NCI-H1694 (cell line): ENCODE data around the gene ZBED4.

Experiments used
- DNase-seq: peaks from one replicate; lab custom pipeline; 2025; lab: John Stamatoyannopoulos, UW

The ZBED4 gene

DNA sequence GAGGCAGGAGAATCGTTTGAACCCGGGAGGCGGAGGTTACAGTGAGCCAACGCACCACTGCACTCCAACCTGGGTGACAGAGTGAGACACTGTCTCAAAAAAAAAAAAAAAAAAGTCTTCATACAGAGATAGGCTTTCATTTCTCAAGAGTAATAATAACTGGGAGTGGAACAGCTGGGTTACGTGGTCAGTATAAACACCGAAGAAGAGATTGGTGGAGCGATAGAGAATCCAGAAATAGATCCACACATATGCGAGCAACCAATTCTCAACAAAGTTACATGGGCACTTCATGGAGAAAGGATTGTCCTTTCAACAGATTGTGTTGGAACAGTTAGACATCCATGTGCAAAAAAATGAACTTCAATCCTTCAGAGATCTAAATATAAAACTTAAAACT is 24.6 kb downstream of the ZBED4 start:
- DNase-seq = no peak

GRCh38 chr22:49879871-49880270 is 26.2 kb downstream of the ZBED4 start:
- DNase-seq = no peak

DNA sequence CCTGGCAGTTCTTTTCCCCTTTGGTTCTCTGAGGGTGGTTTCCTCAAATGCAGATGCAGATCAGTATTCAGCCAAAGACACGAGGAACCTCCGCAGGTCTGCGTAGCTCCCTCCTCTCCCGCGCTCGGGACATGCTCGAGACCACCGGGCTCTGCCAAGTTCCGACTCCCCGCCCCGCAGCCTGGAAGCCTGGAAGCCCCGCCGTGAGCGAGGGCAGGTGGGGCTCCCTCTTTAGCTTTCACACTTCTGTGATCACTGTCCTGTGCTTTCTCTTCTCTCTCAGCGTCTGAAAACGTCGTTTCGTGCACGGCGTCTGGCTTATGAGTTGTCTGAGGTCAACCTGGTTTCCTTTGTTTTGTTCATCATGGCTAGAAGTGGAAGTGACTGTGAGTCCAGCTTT is 26.6 kb downstream of the ZBED4 start:
- no peak for DNase-seq

- no peak for DNase-seq
Measured at GRCh38 chr22:49881856-49882255, 28.2 kb downstream of the ZBED4 start.

- no peak for DNase-seq
Measured at GRCh38 chr22:49882519-49883293, 29.1 kb downstream of the ZBED4 start.

DNA sequence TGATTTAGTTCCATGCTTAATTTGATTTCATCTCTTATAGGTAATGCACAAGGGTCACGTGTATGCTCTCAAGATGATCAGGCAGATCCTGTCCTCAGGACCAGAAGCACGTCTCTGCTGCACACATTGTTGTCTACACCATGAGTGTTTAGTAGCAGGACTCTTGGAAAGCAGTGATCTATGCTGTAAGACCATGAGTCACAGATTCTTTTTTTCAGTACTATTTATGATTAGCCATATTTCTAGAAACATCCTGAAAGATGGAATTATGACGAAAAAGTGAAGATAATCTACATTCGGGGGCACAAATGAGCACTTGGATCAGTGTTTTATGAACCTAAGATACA is 29.6 kb downstream of the ZBED4 start:
- no peak for DNase-seq

- DNase-seq = no peak
Measured at GRCh38 chr22:49884075-49884474, 30.4 kb downstream of the ZBED4 start.

DNA sequence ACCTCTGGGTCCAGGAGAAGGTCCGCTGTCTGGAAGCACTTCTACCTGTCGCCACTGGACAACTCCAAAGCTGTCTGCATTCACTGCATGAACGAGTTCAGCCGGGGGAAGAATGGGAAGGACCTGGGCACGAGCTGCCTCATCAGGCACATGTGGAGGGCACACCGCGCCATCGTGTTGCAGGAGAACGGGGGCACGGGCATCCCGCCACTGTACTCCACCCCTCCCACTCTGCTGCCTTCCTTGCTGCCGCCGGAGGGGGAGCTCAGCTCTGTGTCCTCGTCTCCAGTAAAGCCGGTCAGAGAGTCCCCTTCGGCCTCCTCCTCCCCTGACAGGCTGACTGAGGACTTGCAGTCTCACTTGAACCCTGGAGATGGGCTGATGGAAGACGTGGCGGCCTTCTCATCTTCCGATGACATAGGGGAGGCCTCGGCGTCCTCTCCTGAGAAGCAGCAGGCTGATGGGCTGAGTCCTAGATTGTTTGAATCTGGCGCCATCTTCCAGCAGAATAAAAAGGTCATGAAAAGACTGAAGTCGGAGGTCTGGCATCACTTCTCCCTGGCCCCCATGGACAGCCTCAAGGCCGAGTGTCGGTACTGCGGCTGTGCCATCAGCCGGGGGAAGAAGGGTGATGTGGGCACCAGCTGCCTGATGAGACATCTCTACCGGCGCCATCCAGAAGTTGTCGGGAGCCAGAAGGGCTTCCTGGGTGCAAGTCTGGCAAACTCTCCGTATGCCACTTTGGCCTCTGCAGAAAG is 31.0 kb downstream of the ZBED4 start:
- no peak for DNase-seq

GRCh38 chr22:49885281-49885680 is 31.6 kb downstream of the ZBED4 start:
- DNase-seq = no peak

GRCh38 chr22:49885881-49886280 is 32.2 kb downstream of the ZBED4 start:
- DNase-seq = no peak

DNA sequence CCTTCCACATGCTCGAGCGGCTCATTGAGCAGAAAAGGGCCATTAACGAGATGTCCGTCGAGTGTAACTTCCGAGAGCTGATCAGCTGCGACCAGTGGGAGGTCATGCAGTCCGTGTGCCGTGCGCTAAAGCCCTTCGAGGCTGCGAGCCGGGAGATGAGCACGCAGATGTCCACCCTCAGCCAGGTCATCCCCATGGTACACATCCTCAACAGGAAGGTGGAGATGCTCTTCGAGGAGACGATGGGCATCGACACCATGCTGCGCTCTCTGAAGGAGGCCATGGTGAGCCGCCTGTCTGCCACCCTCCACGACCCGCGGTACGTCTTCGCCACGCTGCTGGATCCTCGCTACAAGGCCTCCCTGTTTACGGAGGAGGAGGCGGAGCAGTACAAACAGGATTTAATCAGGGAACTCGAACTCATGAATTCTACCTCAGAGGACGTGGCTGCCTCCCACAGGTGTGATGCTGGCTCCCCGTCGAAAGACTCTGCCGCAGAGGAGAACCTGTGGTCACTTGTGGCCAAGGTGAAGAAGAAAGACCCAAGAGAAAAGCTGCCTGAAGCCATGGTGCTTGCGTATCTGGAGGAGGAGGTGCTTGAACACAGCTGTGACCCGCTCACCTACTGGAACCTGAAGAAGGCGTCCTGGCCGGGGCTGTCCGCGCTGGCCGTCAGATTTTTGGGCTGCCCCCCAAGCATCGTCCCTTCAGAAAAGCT is 32.9 kb downstream of the ZBED4 start:
- DNase-seq = no peak

DNA sequence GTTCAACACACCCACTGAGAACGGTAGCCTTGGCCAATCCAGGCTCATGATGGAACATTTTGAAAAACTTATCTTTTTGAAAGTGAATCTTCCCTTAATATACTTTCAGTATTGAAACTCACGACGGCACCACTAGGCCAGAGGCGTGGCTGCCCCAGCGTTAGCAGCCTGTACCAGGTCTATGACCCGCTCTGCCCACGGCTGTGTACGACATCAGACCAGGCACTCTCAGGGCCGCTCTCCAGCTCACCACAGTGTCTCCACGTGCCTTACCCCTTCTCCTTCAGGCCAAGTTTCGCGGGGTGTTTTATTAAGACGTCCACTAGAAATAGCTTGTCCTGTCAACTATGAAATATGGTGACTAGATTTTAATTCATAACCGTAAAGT is 33.4 kb downstream of the ZBED4 start:
- no peak for DNase-seq

DNA sequence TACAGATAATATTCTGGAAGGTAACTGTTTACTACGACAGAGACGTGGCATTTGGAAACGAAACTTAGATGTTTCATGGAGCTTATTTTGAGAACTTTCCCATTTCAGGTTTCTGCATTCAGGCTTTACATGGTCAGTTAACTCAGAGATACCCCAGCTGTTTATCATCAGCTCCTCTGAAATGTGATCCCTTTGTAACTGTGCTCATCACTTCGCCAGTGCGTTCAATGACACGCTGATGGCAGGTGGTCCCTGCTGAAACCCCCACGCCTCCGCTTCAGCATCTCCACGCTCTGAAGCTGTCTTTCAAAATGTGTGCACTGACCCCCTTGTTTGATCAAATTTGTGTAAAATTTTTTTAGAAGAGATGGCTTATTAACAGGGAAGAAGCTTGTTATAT is 34.1 kb downstream of the ZBED4 start:
- DNase-seq = no peak

- DNase-seq = no peak
Measured at GRCh38 chr22:49889071-49889470, 35.4 kb downstream of the ZBED4 start.

- DNase-seq = peak; percentile 36
Measured at GRCh38 chr22:49892226-49892899, 38.7 kb downstream of the ZBED4 start.

DNA sequence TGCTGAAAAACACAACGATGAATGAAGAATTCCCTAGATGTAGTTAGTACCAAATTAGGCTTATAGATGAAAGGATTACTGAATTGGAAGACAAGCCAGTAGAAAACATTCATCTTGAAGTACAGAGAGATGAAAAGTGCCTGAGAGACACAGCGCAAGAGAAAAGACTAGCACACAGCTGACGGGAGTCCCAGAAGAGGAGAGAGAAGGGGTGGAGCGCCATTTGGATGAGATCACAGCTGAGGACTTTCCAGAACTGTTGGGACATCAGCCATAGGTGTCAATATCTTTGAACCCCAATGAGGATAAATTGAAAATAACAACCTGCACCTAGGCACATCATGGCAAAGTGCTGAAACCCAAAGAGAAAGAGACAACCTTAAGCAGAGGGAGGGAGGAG is 39.4 kb downstream of the ZBED4 start:
- no peak for DNase-seq

- DNase-seq = no peak
Measured at GRCh38 chr22:49894322-49895054, 40.8 kb downstream of the ZBED4 start.

DNA sequence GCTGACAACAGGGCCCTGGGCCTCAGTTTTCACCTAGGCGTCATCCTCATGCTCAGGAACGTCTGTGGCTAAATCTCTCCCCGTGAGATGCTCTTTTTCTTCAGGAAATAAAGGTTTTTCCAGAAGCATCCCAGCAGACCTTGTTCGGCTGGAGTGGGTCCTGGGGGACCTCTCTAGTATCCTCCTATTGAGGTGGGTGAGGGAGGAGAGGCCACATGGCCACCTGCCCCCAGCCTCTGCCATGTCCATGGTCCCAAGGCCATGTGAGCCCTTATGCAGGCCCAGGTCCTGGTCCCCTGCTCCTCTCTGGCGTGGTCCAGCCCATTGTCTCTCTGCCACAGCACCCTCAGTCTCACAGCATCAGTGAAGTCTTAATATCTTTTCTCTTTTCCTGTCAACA is 42.6 kb downstream of the ZBED4 start:
- no peak for DNase-seq

DNA sequence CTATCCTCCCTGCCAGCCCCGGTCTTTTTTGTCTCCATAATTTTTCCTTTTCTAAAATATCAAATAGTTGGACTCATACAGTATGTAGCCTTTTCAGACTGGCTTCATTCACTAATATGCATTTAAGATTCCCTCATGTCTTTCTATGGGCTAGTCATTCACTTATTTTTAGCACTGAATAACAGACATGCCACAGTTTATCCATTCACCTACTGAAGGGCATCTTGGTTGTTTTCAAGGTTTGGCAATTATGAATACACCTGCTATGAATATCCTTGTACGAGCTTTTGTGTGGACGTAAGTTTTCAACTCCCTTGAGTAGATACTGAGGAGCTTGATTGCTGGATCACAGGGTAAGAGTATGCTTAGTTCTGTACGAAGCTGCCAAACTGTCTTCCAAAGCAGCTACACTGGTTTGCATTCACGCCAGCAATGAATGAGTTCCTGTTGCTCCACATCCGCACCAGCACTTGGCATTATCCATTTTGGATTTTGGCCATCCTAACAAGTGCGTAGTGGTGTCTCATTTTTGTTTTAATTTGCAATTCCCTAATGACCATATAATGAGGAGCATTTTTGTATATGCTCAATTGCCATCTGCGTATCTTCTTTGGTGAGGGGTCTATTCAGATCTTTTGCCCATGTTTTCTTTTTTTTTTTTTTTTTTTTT is 43.5 kb downstream of the ZBED4 start:
- no peak for DNase-seq

DNA sequence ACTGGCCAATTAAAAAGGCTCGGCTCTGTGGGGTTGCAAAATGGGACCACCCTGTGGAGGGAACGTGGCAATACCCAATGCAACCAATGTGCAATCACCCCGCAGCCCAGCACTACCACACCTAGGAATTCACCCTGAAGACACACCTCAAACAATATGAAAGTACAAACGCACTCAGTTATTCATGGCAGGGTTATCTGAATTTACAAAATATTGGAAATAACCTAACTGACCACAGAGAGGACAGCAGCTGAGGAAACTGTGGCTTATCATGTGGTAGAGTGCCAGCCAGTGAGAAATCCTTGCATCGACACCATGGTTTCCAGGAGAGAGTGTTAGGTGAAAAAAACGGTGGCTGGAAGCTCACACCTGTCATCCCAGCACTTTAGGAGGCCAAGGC is 45.9 kb downstream of the ZBED4 start:
- DNase-seq = no peak
